ENCODE data around the gene TRIO. TPM values are rescaled to one million over a fixed set of nuclear protein-coding genes. Genes with fewer than 3 reads are reported as not detected.

The TRIO gene
- polyA plus RNA-seq, 4 donors: 92.8 to 122 (median 116) TPM

GRCh38 chr5:14276380-14276779, 133.2 kb downstream of the TRIO start:
- DNase-seq (ENCODE audit: low read depth in 4 of 4, low spot score in 2 of 4): no peak

- DNase-seq (ENCODE audit: low read depth in 4 of 4, low spot score in 2 of 4): no peak
Measured at GRCh38 chr5:14277385-14278320, 134.5 kb downstream of the TRIO start.

- DNase-seq (ENCODE audit: low read depth in 4 of 4, low spot score in 2 of 4): no peak
Measured at GRCh38 chr5:14280294-14280854, 137.2 kb downstream of the TRIO start.

- DNase-seq (ENCODE audit: low read depth in 4 of 4, low spot score in 2 of 4): no peak
Measured at GRCh38 chr5:14281746-14282181, 138.6 kb downstream of the TRIO start.

GRCh38 chr5:14283139-14283538, 140.0 kb downstream of the TRIO start:
- DNase-seq (ENCODE audit: low read depth in 4 of 4, low spot score in 2 of 4): no peak

- no peak for DNase-seq (ENCODE audit: low read depth in 4 of 4, low spot score in 2 of 4)
Measured at GRCh38 chr5:14284392-14285148, 141.4 kb downstream of the TRIO start.

- no peak for DNase-seq (ENCODE audit: low read depth in 4 of 4, low spot score in 2 of 4)
Measured at GRCh38 chr5:14286007-14286406, 142.9 kb downstream of the TRIO start.

- DNase-seq (ENCODE audit: low read depth in 4 of 4, low spot score in 2 of 4): no peak
Measured at GRCh38 chr5:14286574-14287421, 143.7 kb downstream of the TRIO start.

GRCh38 chr5:14292766-14293658, 149.9 kb downstream of the TRIO start:
- DNase-seq (ENCODE audit: low read depth in 4 of 4, low spot score in 2 of 4): no peak

- DNase-seq (ENCODE audit: low read depth in 4 of 4, low spot score in 2 of 4): no peak
Measured at GRCh38 chr5:14295610-14296009, 152.5 kb downstream of the TRIO start.

GRCh38 chr5:14296533-14297331, 153.6 kb downstream of the TRIO start:
- no peak for DNase-seq (ENCODE audit: low read depth in 4 of 4, low spot score in 2 of 4)

GRCh38 chr5:14297697-14298096, 154.6 kb downstream of the TRIO start:
- no peak for DNase-seq (ENCODE audit: low read depth in 4 of 4, low spot score in 2 of 4)

- DNase-seq (ENCODE audit: low read depth in 4 of 4, low spot score in 2 of 4): no peak
Measured at GRCh38 chr5:14298126-14298847, 155.1 kb downstream of the TRIO start.

- no peak for DNase-seq (ENCODE audit: low read depth in 4 of 4, low spot score in 2 of 4)
Measured at GRCh38 chr5:14299666-14300065, 156.5 kb downstream of the TRIO start.

GRCh38 chr5:14301186-14301585, 158.0 kb downstream of the TRIO start:
- no peak for DNase-seq (ENCODE audit: low read depth in 4 of 4, low spot score in 2 of 4)

- DNase-seq (ENCODE audit: low read depth in 4 of 4, low spot score in 2 of 4): no peak
Measured at GRCh38 chr5:14302330-14302729, 159.2 kb downstream of the TRIO start.

GRCh38 chr5:14305045-14305444, 161.9 kb downstream of the TRIO start:
- no peak for DNase-seq (ENCODE audit: low read depth in 4 of 4, low spot score in 2 of 4)

- DNase-seq (ENCODE audit: low read depth in 4 of 4, low spot score in 2 of 4): no peak
Measured at GRCh38 chr5:14306329-14306815, 163.2 kb downstream of the TRIO start.
